Measurements from ENCODE around the gene ITGA2B. TPM values are rescaled to one million over a fixed set of nuclear protein-coding genes. Genes with fewer than 3 reads are reported as not detected.
A peak's percentile ranks its signal among the peaks of the same experiment; 100 is the strongest.

ITGA2B gene
- total and polyA plus RNA-seq, 2 of the 13 experiments (the other 11 are each of a cell fraction or from before 2014, with no cell fraction given): 0.38 to 1.1 TPM

DNA sequence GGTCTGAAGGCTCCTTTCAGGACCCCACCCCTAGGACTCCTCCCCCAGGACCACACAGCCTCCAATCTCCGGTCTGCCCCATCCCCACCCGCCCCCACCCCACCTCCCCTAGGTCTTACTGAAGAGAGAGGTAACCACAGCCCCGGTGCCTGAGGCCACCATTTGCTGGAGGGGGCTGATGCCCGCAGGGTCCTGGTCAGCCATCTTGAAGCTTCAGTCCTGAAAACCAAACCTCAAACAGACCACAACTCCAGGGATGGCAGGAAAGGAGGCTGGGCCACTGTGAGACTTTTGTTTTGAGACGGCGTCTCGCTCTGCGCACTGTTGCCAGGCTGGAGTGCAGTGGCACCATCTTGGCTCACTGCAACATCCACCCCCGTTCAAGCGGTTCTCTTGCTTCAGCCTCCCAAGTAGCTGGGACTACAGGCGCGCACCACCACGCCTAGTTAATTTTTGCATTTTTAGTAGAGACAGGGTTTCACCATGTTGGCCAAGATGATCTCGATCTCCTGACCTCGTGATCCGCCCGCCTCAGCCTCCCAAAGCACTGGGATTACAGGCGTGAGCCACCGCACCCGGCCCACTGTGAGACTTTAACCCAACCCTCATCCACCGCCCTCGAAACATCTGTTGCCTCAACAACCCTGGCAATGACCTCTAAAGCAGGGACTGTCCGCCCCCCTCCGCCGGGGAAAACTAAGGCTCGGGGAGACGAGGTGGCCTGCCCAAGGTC, 65.9 kb downstream of the ITGA2B start (continued):
- TF ChIP-seq, protein P1, sequence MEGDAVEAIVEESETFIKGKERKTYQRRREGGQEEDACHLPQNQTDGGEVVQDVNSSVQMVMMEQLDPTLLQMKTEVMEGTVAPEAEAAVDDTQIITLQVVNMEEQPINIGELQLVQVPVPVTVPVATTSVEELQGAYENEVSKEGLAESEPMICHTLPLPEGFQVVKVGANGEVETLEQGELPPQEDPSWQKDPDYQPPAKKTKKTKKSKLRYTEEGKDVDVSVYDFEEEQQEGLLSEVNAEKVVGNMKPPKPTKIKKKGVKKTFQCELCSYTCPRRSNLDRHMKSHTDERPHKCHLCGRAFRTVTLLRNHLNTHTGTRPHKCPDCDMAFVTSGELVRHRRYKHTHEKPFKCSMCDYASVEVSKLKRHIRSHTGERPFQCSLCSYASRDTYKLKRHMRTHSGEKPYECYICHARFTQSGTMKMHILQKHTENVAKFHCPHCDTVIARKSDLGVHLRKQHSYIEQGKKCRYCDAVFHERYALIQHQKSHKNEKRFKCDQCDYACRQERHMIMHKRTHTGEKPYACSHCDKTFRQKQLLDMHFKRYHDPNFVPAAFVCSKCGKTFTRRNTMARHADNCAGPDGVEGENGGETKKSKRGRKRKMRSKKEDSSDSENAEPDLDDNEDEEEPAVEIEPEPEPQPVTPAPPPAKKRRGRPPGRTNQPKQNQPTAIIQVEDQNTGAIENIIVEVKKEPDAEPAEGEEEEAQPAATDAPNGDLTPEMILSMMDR (CRISPR knock-in tag; IDR thresholded peaks at IDR 0.05): 0 out of 2 replicates have a peak, but pooled peaks have one; percentile 5
- TF ChIP-seq ZNF510 (CRISPR knock-in tag; IDR thresholded peaks at IDR 0.05; ENCODE audit: low read depth) (no peak), ZNF883 (CRISPR knock-in tag; IDR thresholded peaks at IDR 0.05; ENCODE audit: not compliant biosample characterization) (peak; percentile 4), CENPT (CRISPR knock-in tag; IDR thresholded peaks at IDR 0.05; ENCODE audit: low read depth) (no peak), ATF1 (CRISPR knock-in tag; IDR thresholded peaks at IDR 0.05) (no peak), ZNF230 (CRISPR knock-in tag; IDR thresholded peaks at IDR 0.05) (no peak), HOXA9 (CRISPR knock-in tag; IDR thresholded peaks at IDR 0.05; ENCODE audit: borderline replicate concordance) (no peak), ZNF460 (CRISPR knock-in tag; IDR thresholded peaks at IDR 0.05; ENCODE audit: borderline replicate concordance) (peak; percentile 95)
- TF ChIP-seq, protein P2, sequence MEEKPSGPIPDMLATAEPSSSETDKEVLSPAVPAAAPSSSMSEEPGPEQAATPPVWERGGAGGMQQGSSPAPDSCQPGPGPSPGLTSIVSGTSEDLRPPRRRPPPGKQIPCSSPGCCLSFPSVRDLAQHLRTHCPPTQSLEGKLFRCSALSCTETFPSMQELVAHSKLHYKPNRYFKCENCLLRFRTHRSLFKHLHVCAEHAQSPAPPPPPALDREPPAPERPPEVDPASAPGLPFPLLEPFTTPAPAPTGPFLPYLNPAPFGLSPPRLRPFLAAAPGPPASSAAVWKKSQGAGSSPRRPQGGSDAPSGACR (CRISPR knock-in tag; IDR thresholded peaks at IDR 0.05): peak; percentile 86; the same call in 1 of the 2 replicates
- TF ChIP-seq, protein P3, sequence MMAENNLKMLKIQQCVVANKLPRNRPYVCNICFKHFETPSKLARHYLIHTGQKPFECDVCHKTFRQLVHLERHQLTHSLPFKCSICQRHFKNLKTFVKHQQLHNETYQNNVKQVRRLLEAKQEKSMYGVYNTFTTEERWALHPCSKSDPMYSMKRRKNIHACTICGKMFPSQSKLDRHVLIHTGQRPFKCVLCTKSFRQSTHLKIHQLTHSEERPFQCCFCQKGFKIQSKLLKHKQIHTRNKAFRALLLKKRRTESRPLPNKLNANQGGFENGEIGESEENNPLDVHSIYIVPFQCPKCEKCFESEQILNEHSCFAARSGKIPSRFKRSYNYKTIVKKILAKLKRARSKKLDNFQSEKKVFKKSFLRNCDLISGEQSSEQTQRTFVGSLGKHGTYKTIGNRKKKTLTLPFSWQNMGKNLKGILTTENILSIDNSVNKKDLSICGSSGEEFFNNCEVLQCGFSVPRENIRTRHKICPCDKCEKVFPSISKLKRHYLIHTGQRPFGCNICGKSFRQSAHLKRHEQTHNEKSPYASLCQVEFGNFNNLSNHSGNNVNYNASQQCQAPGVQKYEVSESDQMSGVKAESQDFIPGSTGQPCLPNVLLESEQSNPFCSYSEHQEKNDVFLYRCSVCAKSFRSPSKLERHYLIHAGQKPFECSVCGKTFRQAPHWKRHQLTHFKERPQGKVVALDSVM (CRISPR knock-in tag; IDR thresholded peaks at IDR 0.05): peak; percentile 61; the same call in 1 of the 2 replicates
- TF ChIP-seq, protein P4, sequence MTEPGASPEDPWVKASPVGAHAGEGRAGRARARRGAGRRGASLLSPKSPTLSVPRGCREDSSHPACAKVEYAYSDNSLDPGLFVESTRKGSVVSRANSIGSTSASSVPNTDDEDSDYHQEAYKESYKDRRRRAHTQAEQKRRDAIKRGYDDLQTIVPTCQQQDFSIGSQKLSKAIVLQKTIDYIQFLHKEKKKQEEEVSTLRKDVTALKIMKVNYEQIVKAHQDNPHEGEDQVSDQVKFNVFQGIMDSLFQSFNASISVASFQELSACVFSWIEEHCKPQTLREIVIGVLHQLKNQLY (CRISPR knock-in tag; IDR thresholded peaks at IDR 0.05): no peak
